Measurements from ENCODE around the gene NRG3. TPM values are rescaled to one million over a fixed set of nuclear protein-coding genes. Genes with fewer than 3 reads are reported as not detected.

The NRG3 gene
- total RNA-seq, 1 donor from 2014 or later = 32.2 TPM

GRCh38 chr10:82477776-82478175 lies 602.8 kb downstream of the NRG3 start:
- H3K36me3 Mint-ChIP-seq (ENCODE audit: insufficient read depth) = peaks cover 2% of the 10 kb centered on the region
- no peak overlapping the region for H3K4me3 Mint-ChIP-seq (ENCODE audit: low read depth)
- peaks cover 3% of the 10 kb centered on the region for H3K9me3 Mint-ChIP-seq (ENCODE audit: low read depth)
- no peaks in the 10 kb centered on the region for H3K27me3 Mint-ChIP-seq
- DNase-seq (ENCODE audit: low spot score, unreplicated experiment) = no peak
- H3K27ac Mint-ChIP-seq = no peak overlapping the region
- peaks cover 2% of the 10 kb centered on the region for H3K4me1 Mint-ChIP-seq (ENCODE audit: low read depth)
- no peak for TF ChIP-seq CTCF (IDR thresholded peaks at IDR 0.05; ENCODE audit: unreplicated experiment)

GRCh38 chr10:82492647-82493046 lies 617.7 kb downstream of the NRG3 start:
- peaks cover 6% of the 10 kb centered on the region for H3K4me1 Mint-ChIP-seq (ENCODE audit: low read depth)
- DNase-seq (ENCODE audit: low spot score, unreplicated experiment) = no peak
- no peak for TF ChIP-seq CTCF (IDR thresholded peaks at IDR 0.05; ENCODE audit: unreplicated experiment)
- peaks cover 2% of the 10 kb centered on the region for H3K36me3 Mint-ChIP-seq (ENCODE audit: insufficient read depth)
- no peaks in the 10 kb centered on the region for H3K27me3 Mint-ChIP-seq
- H3K27ac Mint-ChIP-seq = no peak overlapping the region
- no peak overlapping the region for H3K4me3 Mint-ChIP-seq (ENCODE audit: low read depth)
- peaks cover 7% of the 10 kb centered on the region for H3K9me3 Mint-ChIP-seq (ENCODE audit: low read depth)

- Mint-ChIP-seq H3K4me1 (ENCODE audit: low read depth) (peaks cover 6% of the 10 kb centered on the region), H3K27ac (no peak overlapping the region), H3K9me3 (ENCODE audit: low read depth) (peaks cover 7% of the 10 kb centered on the region), H3K4me3 (ENCODE audit: low read depth) (no peak overlapping the region), H3K27me3 (no peaks in the 10 kb centered on the region), H3K36me3 (ENCODE audit: insufficient read depth) (peaks cover 2% of the 10 kb centered on the region)
- DNase-seq (ENCODE audit: low spot score, unreplicated experiment) = no peak
- TF ChIP-seq CTCF (IDR thresholded peaks at IDR 0.05; ENCODE audit: unreplicated experiment) = no peak
These were observed 621.1 kb downstream of the NRG3 start for GRCh38 chr10:82496114-82496513.

- no peak for DNase-seq (ENCODE audit: low spot score, unreplicated experiment)
- Mint-ChIP-seq H3K27me3 (no peaks in the 10 kb centered on the region), H3K9me3 (ENCODE audit: low read depth) (peaks cover 7% of the 10 kb centered on the region), H3K36me3 (ENCODE audit: insufficient read depth) (peaks cover 2% of the 10 kb centered on the region), H3K4me1 (ENCODE audit: low read depth) (no peaks in the 10 kb centered on the region), H3K4me3 (ENCODE audit: low read depth) (no peak overlapping the region), H3K27ac (no peak overlapping the region)
- TF ChIP-seq CTCF (IDR thresholded peaks at IDR 0.05; ENCODE audit: unreplicated experiment) = no peak
These were observed 622.4 kb downstream of the NRG3 start for GRCh38 chr10:82497439-82497838.

- no peaks in the 10 kb centered on the region for H3K36me3 Mint-ChIP-seq (ENCODE audit: insufficient read depth)
- no peak for DNase-seq (ENCODE audit: low spot score, unreplicated experiment)
- no peak overlapping the region for H3K27ac Mint-ChIP-seq
- TF ChIP-seq CTCF (IDR thresholded peaks at IDR 0.05; ENCODE audit: unreplicated experiment) = no peak
- no peak overlapping the region for H3K4me3 Mint-ChIP-seq (ENCODE audit: low read depth)
- H3K27me3 Mint-ChIP-seq = no peaks in the 10 kb centered on the region
- no peaks in the 10 kb centered on the region for H3K4me1 Mint-ChIP-seq (ENCODE audit: low read depth)
- no peaks in the 10 kb centered on the region for H3K9me3 Mint-ChIP-seq (ENCODE audit: low read depth)
These were observed 624.0 kb downstream of the NRG3 start for GRCh38 chr10:82498976-82499375.
